ENCODE measurements around the gene MSRB3. TPM values are rescaled to one million over a fixed set of nuclear protein-coding genes. Genes with fewer than 3 reads are reported as not detected.

Gene MSRB3
- total RNA-seq, 1 donor, result 72.4 TPM

DNA sequence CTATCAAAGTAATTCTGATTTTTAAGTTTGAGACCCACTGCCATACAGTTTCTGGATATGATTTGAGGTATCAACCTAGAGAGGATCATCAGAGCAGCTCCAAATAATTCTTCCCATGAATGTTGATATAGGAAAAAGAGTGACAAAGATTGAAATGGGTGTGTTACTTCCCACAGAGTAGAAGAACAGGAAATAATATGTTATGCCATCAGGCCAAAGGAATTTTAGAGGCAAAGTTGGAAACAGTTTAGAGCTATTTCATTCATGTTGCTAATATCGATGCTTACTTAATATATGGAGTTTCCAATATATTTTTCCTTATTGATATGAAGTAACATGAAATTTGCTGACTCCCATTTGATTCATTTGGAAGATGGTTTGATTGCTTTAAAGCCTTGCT lies 8.9 kb upstream of the MSRB3 start:
- TF ChIP-seq, protein P1, sequence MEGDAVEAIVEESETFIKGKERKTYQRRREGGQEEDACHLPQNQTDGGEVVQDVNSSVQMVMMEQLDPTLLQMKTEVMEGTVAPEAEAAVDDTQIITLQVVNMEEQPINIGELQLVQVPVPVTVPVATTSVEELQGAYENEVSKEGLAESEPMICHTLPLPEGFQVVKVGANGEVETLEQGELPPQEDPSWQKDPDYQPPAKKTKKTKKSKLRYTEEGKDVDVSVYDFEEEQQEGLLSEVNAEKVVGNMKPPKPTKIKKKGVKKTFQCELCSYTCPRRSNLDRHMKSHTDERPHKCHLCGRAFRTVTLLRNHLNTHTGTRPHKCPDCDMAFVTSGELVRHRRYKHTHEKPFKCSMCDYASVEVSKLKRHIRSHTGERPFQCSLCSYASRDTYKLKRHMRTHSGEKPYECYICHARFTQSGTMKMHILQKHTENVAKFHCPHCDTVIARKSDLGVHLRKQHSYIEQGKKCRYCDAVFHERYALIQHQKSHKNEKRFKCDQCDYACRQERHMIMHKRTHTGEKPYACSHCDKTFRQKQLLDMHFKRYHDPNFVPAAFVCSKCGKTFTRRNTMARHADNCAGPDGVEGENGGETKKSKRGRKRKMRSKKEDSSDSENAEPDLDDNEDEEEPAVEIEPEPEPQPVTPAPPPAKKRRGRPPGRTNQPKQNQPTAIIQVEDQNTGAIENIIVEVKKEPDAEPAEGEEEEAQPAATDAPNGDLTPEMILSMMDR (IDR thresholded peaks at IDR 0.05; ENCODE audit: extremely low read depth, low read depth, low read length), result no peak
- H2AFZ ChIP-seq (ENCODE audit: low read length), result no peak overlapping the region

DNA sequence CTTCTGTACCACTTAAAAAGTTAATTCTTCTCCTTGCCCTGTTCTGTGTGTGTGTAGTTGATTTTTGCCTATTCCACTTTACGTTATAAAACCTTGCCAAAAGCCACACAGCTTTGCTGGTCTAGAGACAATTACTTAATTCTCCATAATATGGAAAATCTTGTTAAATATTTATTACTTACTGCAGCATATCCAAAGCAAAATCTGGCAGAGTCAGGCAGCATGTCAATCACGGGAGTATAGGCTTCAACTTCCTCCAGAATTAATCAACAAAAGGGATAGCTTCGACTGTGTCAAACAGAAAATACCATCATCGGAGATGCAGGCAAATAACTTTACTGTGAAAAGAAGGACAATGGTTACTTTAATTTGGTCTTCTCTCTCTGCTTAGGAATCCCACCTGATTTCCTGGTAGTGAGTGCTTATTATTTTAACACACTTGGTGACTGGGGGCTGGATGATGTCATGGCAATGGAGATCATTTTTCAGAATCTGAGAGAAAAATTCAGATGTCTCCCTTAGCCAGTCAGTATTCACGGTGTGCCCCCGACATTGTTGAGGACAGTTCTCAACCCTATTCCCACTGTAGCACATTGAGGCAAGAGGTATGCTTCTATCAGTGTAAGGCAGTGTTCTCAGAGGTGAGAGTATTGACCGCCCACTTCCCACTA lies 3.7 kb upstream of the MSRB3 start:
- DNase-seq (ENCODE audit: insufficient read length, low spot score, missing footprints), result no peak
- H3K27ac ChIP-seq (ENCODE audit: low read depth, low read length), result no peak overlapping the region
- no peak overlapping the region for H3K4me3 ChIP-seq (ENCODE audit: insufficient read depth, low read length)
- TF ChIP-seq, protein P1 (IDR thresholded peaks at IDR 0.05; ENCODE audit: extremely low read depth, low read depth, low read length), result no peak
- H4K20me1 ChIP-seq (ENCODE audit: insufficient read depth, low read length), result no peaks in the 10 kb centered on the region
- H3K4me2 ChIP-seq (ENCODE audit: insufficient read depth, low read length), result no peak overlapping the region
- H3K36me3 ChIP-seq (ENCODE audit: insufficient read depth, low read length), result no peaks in the 10 kb centered on the region
- peaks cover 5% of the 10 kb centered on the region for H3K4me1 ChIP-seq (ENCODE audit: insufficient read depth, low read length)
- H3K79me2 ChIP-seq (ENCODE audit: insufficient read depth, low read length), result peaks cover 17% of the 10 kb centered on the region
- no peak overlapping the region for H2AFZ ChIP-seq (ENCODE audit: low read length)
- H3K27me3 ChIP-seq (ENCODE audit: insufficient read depth, low read length), result no peaks in the 10 kb centered on the region
- no peaks in the 10 kb centered on the region for H3K9me3 ChIP-seq (ENCODE audit: low read depth, low read length)

More for the DNA sequence above, 8.9 kb upstream of the MSRB3 start:
- Histone ChIP-seq H3K9me3 (ENCODE audit: low read depth, low read length) (no peaks in the 10 kb centered on the region), H3K79me2 (ENCODE audit: insufficient read depth, low read length) (no peaks in the 10 kb centered on the region), H3K4me2 (ENCODE audit: insufficient read depth, low read length) (no peak overlapping the region), H3K4me3 (ENCODE audit: insufficient read depth, low read length) (no peak overlapping the region), H4K20me1 (ENCODE audit: insufficient read depth, low read length) (no peaks in the 10 kb centered on the region), H3K36me3 (ENCODE audit: insufficient read depth, low read length) (no peaks in the 10 kb centered on the region), H3K4me1 (ENCODE audit: insufficient read depth, low read length) (no peaks in the 10 kb centered on the region), H3K27ac (ENCODE audit: low read depth, low read length) (no peak overlapping the region), H3K27me3 (ENCODE audit: insufficient read depth, low read length) (no peaks in the 10 kb centered on the region)
- DNase-seq (ENCODE audit: insufficient read length, low spot score, missing footprints), result no peak

DNA sequence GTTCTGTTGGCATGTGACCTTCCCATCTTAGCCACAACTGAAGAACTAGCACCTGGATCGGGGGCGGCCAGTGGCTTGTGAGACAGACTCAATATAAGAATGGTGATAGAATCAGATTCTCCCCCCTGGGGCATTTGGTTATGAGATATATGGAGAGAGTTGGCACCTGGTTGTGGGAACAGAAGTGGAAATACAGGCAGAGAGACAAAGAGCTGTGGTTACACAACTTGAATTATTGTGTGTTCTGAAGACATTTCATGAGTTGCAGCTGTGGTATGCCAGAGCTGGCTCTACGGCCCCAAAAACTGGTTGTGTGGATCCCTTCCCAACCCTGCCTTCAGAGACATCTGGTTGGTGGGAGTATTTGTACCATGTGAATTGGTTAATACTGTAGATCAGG lies 2.9 kb upstream of the MSRB3 start:
- DNase-seq (ENCODE audit: insufficient read length, low spot score, missing footprints), result no peak
- H3K9me3 ChIP-seq (ENCODE audit: low read depth, low read length), result no peaks in the 10 kb centered on the region

DNA sequence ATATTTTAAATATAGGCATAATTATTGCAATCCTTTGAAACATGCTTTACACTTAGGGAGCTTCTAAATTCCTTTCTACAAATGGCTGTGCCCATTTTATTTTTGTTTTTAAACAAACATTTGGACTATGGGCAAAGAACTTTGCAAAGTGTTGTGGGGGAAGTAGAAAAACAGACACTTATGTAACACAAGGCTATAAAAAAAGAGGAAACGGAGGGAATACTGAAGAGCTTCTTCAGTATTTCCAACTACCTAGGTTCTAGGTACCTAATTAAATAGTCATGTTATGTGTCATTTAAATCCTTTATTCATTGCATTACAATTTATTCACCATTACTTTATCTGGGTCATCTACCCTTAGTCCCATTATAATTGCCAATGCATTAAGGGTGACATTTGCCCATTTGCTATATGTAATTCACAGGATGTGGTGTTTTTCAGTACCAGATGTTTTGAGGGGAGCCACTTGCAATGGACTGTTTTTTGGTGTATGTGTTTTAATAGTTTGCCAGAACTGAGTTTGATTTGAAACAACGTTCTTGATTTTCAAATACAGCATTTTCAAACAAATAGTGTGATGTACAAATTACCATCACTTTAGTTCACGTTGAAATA lies 1.5 kb upstream of the MSRB3 start:
- Histone ChIP-seq H3K27ac (ENCODE audit: low read depth, low read length) (no peak overlapping the region), H3K79me2 (ENCODE audit: insufficient read depth, low read length) (peaks cover 40% of the 10 kb centered on the region), H3K4me1 (ENCODE audit: insufficient read depth, low read length) (peaks cover 25% of the 10 kb centered on the region), H3K4me2 (ENCODE audit: insufficient read depth, low read length) (no peak overlapping the region), H4K20me1 (ENCODE audit: insufficient read depth, low read length) (peaks cover 16% of the 10 kb centered on the region), H3K36me3 (ENCODE audit: insufficient read depth, low read length) (no peaks in the 10 kb centered on the region), H2AFZ (ENCODE audit: low read length) (no peak overlapping the region), H3K4me3 (ENCODE audit: insufficient read depth, low read length) (no peak overlapping the region), H3K9me3 (ENCODE audit: low read depth, low read length) (no peaks in the 10 kb centered on the region), H3K27me3 (ENCODE audit: insufficient read depth, low read length) (no peaks in the 10 kb centered on the region)
- DNase-seq (ENCODE audit: insufficient read length, low spot score, missing footprints), result peak; percentile 59
- TF ChIP-seq, protein P1 (IDR thresholded peaks at IDR 0.05; ENCODE audit: extremely low read depth, low read depth, low read length), result no peak

More for the DNA sequence above, 2.9 kb upstream of the MSRB3 start:
- Histone ChIP-seq H3K79me2 (ENCODE audit: insufficient read depth, low read length) (peaks cover 26% of the 10 kb centered on the region), H3K4me3 (ENCODE audit: insufficient read depth, low read length) (no peak overlapping the region), H3K27me3 (ENCODE audit: insufficient read depth, low read length) (no peaks in the 10 kb centered on the region), H2AFZ (ENCODE audit: low read length) (no peak overlapping the region), H3K27ac (ENCODE audit: low read depth, low read length) (no peak overlapping the region), H3K36me3 (ENCODE audit: insufficient read depth, low read length) (no peaks in the 10 kb centered on the region), H3K4me1 (ENCODE audit: insufficient read depth, low read length) (peaks cover 13% of the 10 kb centered on the region), H3K4me2 (ENCODE audit: insufficient read depth, low read length) (no peak overlapping the region), H4K20me1 (ENCODE audit: insufficient read depth, low read length) (peaks cover 5% of the 10 kb centered on the region)
- TF ChIP-seq, protein P1 (IDR thresholded peaks at IDR 0.05; ENCODE audit: extremely low read depth, low read depth, low read length), result no peak
